Central memory CD8-positive, alpha-beta T cell (primary cell): ENCODE measurements around the gene MROH8.
"Not testable (repeated sequence)": the region's sequence is repeated elsewhere in the genome, so short reads cannot be mapped to it uniquely, and the experiment has no call there.

Experiments
- ATAC-seq: fragments of 150-1000 bp; cut with Tn5 transposase; replicated peaks from 2 replicates; pipeline ENCODE4 v1.10.0; 2022; ENCODE audit warnings: mild to moderate bottlenecking, moderate FRiP score, moderate number of reproducible peaks; ENCODE audit not compliant: poor library complexity, severe bottlenecking; ENCODE audit errors: extremely low read depth
- DNase-seq, 2 donors: peaks; one replicate each; pipeline ENCODE4 v3.0.0; 2021; ENCODE audit warnings: low spot score in 2 of 2
- H3K27ac Mint-ChIP-seq: one replicate; pipeline ENCODE4 v1.8.0; 2022; ENCODE audit warnings: low read depth, mild to moderate bottlenecking, moderate library complexity, mixed read lengths
- H3K27me3 Mint-ChIP-seq: one replicate; pipeline ENCODE4 v1.8.0; 2022; ENCODE audit warnings: mixed read lengths
- H3K36me3 Mint-ChIP-seq: one replicate; pipeline ENCODE4 v1.8.0; 2022; ENCODE audit warnings: mild to moderate bottlenecking, moderate library complexity, mixed read lengths; ENCODE audit not compliant: insufficient read depth
- H3K4me1 Mint-ChIP-seq: one replicate; pipeline ENCODE4 v1.8.0; 2022; ENCODE audit warnings: mixed read lengths
- H3K4me3 Mint-ChIP-seq: one replicate; pipeline ENCODE4 v1.8.0; 2022; ENCODE audit warnings: mild to moderate bottlenecking, moderate library complexity, mixed read lengths
- H3K9me3 Mint-ChIP-seq: one replicate; pipeline ENCODE4 v1.8.0; 2022; ENCODE audit warnings: mixed read lengths

MROH8 gene

DNA sequence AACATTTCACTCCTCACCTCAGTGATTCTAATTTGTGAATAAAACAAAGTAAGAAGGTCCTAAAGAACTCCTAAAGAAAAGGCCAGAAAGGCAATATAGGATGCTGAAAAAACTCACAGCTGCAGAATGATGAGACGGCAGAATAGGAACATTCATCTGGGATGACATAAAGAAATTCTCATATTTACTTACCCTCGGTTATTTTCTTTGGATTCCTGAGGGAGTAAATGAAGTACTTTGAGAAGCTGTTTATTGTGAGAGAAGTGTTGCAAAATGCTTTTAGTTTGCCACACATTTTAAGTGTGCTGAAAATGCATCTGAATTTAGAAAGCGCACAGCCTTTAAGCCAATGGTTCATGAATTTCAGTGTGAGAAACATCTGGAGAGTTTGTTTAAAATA is 47.9 kb downstream of the MROH8 start:
- no peaks in the 10 kb centered on the region for H3K27me3 Mint-ChIP-seq
- H3K4me3 Mint-ChIP-seq, result no peak overlapping the region
- peak overlapping the region; percentile 47 for H3K27ac Mint-ChIP-seq
- peaks cover under 1% of the 10 kb centered on the region for H3K4me1 Mint-ChIP-seq
- DNase-seq (no peak), ATAC-seq (no peak)
- no peaks in the 10 kb centered on the region for H3K36me3 Mint-ChIP-seq
- H3K9me3 Mint-ChIP-seq, result no peaks in the 10 kb centered on the region

DNA sequence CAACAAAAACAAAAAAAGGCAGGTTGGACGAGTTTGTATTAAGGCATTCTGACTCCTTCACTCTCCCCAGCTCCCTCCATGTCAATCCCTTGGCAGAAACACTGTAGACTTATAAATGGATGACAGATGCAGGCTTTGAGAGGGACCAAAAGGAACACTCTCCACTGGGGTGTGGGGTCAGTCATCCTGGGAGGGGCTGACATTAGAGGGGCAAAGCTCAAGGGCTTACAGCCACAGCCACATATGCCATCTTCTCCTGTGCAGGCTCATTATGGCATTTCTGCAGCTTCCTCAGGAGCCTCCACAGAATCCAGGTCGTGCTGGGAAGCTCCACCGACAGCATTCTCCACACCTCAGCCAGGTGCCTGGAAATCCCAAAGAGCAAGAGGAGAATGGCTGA is 50.5 kb downstream of the MROH8 start:
- DNase-seq, result no peak
- no peaks in the 10 kb centered on the region for H3K4me1 Mint-ChIP-seq
- H3K36me3 Mint-ChIP-seq, result no peaks in the 10 kb centered on the region
- no peak for ATAC-seq
- H3K27me3 Mint-ChIP-seq, result no peaks in the 10 kb centered on the region
- no peak overlapping the region for H3K27ac Mint-ChIP-seq
- no peaks in the 10 kb centered on the region for H3K9me3 Mint-ChIP-seq
- H3K4me3 Mint-ChIP-seq, result no peak overlapping the region

DNA sequence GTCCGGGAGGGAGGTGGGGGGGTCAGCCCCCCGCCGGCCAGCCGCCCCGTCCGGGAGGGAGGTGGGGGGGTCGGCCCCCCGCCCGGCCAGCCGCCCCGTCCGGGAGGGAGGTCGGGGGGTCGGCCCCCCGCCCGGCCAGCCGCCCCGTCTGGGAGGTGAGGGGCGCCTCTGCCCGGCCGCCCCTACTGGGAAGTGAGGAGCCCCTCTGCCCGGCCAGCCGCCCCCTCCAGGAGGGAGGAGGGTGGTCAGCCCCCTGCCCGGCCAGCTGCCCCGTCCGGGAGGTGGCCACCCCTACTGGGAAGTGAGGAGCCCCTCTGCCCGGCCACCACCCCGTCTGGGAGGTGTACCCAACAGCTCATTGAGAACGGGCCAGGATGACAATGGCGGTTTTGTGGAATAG is 53.1 kb downstream of the MROH8 start:
- DNase-seq, H3K4me3 Mint-ChIP-seq, H3K4me1 Mint-ChIP-seq, H3K9me3 Mint-ChIP-seq, H3K36me3 Mint-ChIP-seq, H3K27me3 Mint-ChIP-seq, ATAC-seq, H3K27ac Mint-ChIP-seq: not testable (repeated sequence)

DNA sequence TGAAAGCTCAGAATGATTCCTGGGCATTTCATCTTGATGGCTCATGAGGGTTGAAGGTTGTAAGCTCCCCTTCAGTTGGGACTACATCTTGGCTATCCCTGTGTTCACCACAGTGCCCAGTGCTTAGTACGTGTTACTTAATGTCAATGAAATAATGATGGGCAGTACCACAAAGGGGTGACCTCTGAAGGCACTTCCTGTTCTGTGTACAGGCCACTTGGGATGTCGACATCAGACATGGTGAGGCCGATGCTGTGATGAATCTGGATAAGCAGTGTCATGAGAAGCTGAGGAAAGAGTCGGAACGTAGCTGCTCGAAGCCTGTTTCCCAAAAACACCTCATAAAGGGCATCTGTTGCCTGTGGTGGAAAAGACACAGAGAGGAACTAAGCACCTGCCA is 55.9 kb downstream of the MROH8 start:
- H3K27me3 Mint-ChIP-seq, result no peaks in the 10 kb centered on the region
- H3K4me1 Mint-ChIP-seq, result no peaks in the 10 kb centered on the region
- no peaks in the 10 kb centered on the region for H3K36me3 Mint-ChIP-seq
- no peak for DNase-seq
- H3K27ac Mint-ChIP-seq, result no peak overlapping the region
- no peak for ATAC-seq
- H3K9me3 Mint-ChIP-seq, result no peaks in the 10 kb centered on the region
- H3K4me3 Mint-ChIP-seq, result no peak overlapping the region

DNA sequence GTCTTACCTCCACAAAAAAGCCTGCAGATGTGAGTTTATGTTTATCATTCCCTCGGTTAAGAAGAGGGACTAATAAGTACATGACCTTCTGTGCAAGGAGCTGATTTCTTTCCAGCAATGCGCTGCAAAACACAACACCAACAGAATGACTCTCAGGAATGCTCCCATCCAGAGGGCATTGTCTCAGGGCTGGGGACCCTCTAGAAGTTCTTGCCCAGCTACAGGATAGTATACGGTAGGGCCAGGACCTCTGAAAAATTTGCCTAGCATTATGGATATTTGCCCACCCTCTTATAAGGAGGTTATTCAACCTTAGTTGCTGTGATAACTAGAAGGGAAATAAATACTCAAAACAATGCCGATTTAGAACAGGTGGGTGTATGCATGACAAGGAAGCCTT is 58.9 kb downstream of the MROH8 start:
- H3K36me3 Mint-ChIP-seq, result no peaks in the 10 kb centered on the region
- H3K27me3 Mint-ChIP-seq, result no peaks in the 10 kb centered on the region
- H3K9me3 Mint-ChIP-seq, result no peaks in the 10 kb centered on the region
- ATAC-seq, result no peak
- no peak overlapping the region for H3K4me3 Mint-ChIP-seq
- H3K4me1 Mint-ChIP-seq, result no peaks in the 10 kb centered on the region
- DNase-seq, result no peak
- H3K27ac Mint-ChIP-seq, result no peak overlapping the region

DNA sequence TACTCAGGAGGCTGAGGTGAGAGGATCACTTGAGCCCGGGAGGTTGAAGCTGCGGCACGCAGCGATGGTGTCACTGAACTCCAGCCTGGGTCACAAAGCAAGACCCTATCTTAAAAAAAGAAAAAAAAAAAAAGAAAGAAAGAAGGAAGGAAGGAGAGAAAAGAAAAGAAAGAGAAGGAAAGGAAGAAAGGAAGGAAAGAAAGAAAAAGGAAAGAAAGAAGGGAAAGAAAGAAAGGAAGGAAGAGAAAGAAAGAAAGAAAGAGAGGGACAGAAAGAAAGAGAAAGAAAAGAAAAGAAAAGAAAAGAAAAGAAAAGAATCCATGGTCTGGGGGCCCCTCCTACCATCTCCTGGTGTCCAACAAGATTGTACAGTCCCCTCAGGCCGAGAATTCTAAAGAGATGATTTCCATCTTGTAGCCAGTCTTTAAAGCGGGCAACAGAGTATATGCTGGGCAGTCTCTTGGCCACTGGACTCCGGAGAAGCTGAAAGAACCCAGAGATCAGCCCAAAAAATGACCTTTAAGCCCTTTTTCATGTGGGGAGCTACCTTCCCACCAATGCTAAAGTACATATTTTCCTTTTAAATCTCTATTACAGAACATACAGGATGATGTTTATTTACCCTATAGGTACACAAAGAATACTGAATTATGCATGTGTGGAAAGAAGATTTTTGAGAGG is 59.9 kb downstream of the MROH8 start:
- ATAC-seq, result no peak
- Mint-ChIP-seq H3K27me3 (no peaks in the 10 kb centered on the region), H3K9me3 (no peaks in the 10 kb centered on the region), H3K4me1 (no peaks in the 10 kb centered on the region), H3K36me3 (no peaks in the 10 kb centered on the region), H3K27ac (no peak overlapping the region), H3K4me3 (no peak overlapping the region)
- no peak for DNase-seq

DNA sequence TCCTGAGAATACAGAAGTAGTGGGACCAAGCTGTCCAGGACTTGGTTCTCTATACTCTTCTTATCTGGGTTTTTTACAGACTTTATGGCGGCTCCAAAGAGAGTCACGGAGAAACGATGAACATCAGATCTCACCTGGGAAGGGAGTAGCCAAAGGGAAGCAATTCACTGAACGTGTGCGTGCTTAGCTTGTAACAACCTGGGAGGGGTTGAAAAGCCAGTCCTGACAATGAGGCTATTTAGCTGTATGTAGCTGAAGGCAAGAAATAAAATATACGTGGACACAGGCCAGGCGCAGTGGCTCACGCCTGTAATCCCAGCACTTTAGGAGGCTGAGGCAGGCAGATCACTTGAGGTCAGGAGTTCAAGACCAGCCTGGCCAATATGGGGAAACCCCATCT is 65.3 kb downstream of the MROH8 start:
- DNase-seq (no peak), ATAC-seq (no peak)
- no peaks in the 10 kb centered on the region for H3K4me1 Mint-ChIP-seq
- H3K4me3 Mint-ChIP-seq, result no peak overlapping the region
- no peaks in the 10 kb centered on the region for H3K27me3 Mint-ChIP-seq
- no peaks in the 10 kb centered on the region for H3K36me3 Mint-ChIP-seq
- no peaks in the 10 kb centered on the region for H3K9me3 Mint-ChIP-seq
- H3K27ac Mint-ChIP-seq, result no peak overlapping the region

DNA sequence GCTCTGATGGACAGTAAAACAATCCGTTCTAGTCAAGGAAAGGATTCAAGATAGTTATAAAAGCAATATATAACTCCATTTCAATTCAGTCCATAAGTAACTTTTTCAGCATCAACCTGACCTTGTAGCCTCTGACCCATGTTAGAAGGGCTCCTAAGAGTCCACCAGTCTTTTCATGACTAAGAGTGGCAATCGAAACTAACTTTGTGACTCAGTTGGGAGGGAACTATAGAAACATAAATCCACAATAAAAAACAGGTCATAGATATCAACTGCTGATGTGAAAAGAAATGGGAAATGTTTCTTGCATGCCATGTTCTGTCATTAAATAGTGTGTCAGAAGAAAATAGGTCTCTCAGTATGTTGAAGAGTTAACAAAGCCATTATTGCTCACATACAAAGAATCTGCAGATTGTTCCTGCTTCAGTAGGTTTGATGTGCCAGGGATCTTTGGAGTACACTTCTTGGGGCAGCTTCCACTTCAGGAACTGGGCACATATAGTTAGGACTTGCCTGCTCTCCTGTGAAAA is 67.4 kb downstream of the MROH8 start:
- Mint-ChIP-seq H3K27me3 (no peaks in the 10 kb centered on the region), H3K4me1 (no peaks in the 10 kb centered on the region), H3K9me3 (no peaks in the 10 kb centered on the region), H3K27ac (no peak overlapping the region), H3K36me3 (no peaks in the 10 kb centered on the region), H3K4me3 (no peak overlapping the region)
- ATAC-seq (no peak), DNase-seq (no peak)

DNA sequence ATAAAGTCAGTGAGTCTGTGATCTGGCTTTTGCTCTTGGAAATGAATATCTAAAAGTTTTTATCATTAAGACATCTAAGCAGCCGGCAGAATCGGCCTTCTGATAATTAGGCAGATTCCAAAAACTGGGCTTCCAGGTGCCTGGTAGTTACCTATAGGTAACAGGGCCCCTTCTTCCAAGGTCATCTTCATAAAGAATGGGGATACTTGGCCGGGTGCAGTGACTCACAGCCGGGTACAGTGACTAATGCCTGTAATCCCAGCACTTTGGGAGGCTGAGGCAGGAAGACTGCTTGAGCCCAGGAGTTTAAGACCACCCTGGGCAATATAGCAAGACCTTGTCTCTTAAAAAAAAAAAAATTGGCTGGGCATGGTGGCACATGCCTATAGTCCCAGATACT is 70.7 kb downstream of the MROH8 start:
- Mint-ChIP-seq H3K27ac (no peak overlapping the region), H3K9me3 (no peaks in the 10 kb centered on the region), H3K4me3 (no peak overlapping the region), H3K4me1 (no peaks in the 10 kb centered on the region), H3K27me3 (no peaks in the 10 kb centered on the region), H3K36me3 (no peaks in the 10 kb centered on the region)
- DNase-seq, result no peak
- ATAC-seq, result no peak

DNA sequence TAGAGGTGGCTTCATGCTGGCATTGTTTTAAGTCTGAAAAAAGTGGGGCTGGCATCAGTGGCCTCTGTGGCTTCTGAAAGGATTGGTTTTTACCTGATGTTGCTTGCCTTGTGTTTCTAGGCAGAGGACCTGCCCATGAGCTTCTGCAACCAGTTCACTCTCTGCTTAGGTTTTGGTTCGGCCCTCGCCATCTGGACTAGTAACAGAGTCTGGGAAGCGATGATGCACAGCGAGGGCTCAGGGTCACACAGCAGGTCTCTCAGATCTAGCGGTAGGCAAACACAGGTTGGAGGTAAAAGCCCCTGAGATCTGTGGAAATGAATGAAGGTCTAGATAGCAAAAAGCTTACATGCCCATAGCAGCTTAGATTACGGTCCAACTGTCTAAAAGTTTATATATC is 76.8 kb downstream of the MROH8 start:
- DNase-seq, result no peak
- no peak overlapping the region for H3K4me3 Mint-ChIP-seq
- H3K27me3 Mint-ChIP-seq, result no peaks in the 10 kb centered on the region
- H3K9me3 Mint-ChIP-seq, result no peaks in the 10 kb centered on the region
- H3K27ac Mint-ChIP-seq, result no peak overlapping the region
- H3K36me3 Mint-ChIP-seq, result no peaks in the 10 kb centered on the region
- no peaks in the 10 kb centered on the region for H3K4me1 Mint-ChIP-seq
- no peak for ATAC-seq

DNA sequence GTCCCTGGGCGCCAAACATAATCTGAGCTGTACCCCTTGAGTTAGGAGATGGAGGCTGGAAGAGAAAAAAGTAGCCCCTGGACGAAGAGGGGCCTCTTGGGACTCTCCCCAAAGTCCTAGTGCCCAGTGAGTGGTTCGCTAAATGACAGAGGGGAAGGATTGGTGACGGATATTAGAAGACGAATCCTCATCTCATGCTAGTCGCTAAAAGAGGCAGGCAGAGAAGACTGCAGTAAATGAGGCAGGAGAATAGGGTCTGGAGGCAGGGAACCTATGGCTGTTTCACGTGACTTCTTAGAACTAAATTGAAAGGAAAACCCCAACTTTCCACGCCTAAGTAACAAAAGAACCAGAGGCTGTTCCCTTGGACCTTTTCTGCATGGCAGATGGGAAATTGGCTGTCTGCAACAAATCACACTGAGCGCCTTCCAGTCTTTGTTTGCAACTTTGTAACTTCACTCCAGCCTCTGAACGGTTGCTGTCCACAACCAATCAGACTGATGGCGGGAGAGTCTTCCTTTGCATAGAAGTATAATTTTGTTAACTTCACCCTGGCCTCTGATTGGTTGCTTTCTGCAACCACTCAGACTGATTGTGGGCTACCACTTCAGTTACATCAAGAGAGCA is 82.8 kb downstream of the MROH8 start:
- Mint-ChIP-seq H3K4me3 (peak overlapping the region; percentile 98), H3K27me3 (no peaks in the 10 kb centered on the region), H3K27ac (peak overlapping the region; percentile 98), H3K9me3 (no peaks in the 10 kb centered on the region), H3K36me3 (peaks cover 14% of the 10 kb centered on the region), H3K4me1 (peaks cover 22% of the 10 kb centered on the region)
- DNase-seq, result no peak
- no peak for ATAC-seq

DNA sequence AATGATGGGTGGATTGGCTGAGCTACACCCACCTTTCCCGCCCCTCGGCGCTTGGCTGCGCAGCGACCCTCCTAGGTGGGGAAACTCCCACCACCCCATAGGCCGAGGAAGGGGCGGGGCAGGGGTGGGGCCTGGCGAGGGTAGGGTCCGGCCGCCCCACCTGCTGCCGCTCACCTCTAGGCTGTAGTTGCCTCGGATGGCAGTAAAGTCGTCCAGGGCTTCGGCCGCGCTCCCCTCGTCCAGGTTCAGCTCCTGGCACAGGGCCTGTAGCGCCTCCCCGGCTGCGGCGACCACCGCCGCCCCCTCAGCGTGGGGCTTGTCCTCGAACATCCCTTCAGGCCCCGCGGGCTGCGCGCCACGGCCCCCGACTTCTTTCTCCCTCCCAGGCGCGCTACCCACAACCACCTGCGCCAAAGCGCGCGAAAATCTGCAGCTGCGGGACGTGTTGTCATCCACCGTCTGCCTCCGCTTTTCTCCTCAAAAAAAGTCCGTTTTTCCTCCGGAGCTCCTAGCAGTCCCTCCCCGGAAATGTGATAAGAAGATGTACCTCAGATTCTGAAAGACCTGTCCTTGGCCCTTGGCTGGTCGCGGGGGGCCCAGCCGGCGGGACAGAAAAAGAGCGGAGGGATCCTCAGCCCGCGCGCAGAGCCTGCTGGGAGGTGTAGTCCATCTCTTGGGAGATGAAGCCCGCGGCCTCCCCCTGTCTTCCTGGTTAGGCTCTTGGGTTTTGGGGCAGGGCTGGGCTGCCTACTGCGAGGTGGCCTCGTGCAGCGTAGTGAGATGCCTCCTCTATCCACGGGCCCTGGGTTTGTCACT is 83.5 kb downstream of the MROH8 start, which contains the start of gene RBL1:
TSS of gene RBL1 (minus strand) at position 399 of the 816 bp plus-strand sequence. CDS start at position 330, 69 bp downstream.
- H3K27me3 Mint-ChIP-seq, result no peaks in the 10 kb centered on the region
- peak within 1 kb of the TSS; percentile 98 for H3K27ac Mint-ChIP-seq
- peak within 1 kb of the TSS; percentile 98 for H3K4me3 Mint-ChIP-seq
- H3K9me3 Mint-ChIP-seq, result no peaks in the 10 kb centered on the region
- DNase-seq (peak; percentile 74 to 79), ATAC-seq (peak; percentile 84)
- H3K36me3 Mint-ChIP-seq, result peaks cover 17% of the 10 kb centered on the region
- H3K4me1 Mint-ChIP-seq, result peaks cover 22% of the 10 kb centered on the region
